Activated CD4-positive, CD25-positive, alpha-beta regulatory T cell treated with anti-CD3 and anti-CD28 coated beads, Interleukin-2, amount 50 U/mL, for 72 hours (primary cell): Measurements from ENCODE around the gene C1QL4.
"Not testable (repeated sequence)": the region's sequence is repeated elsewhere in the genome, so short reads cannot be mapped to it uniquely, and the experiment has no call there.

Source experiments
- DNase-seq: peaks from one replicate; pipeline ENCODE4 v3.0.0; 2021

The C1QL4 gene

DNA sequence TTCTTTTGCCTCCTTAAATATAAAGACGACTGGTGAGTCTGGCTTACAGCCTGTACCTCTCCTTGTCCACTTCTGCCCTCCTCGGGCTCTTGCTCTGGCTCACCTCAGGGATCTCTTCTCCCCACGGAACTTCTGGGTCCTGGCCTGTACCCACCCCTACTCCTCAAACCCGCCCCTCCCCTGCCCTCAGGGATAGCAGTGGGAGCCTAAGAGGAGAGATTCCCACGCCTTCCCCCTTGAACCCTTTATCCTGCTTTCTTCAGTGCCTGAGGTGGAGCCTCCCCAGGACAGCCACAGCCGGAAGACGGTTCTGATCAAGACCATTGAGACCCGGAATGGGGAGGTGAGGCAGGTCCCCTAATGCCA, 39.3 kb downstream of the C1QL4 start:
- no peak for DNase-seq

- DNase-seq, result no peak
Observed at GRCh38 chr12:49296836-49297694, 39.9 kb downstream of the C1QL4 start.

GRCh38 chr12:49296034-49296835, 40.8 kb downstream of the C1QL4 start:
- DNase-seq, result peak; percentile 69

- DNase-seq, result no peak
Observed at GRCh38 chr12:49295082-49295936, 41.7 kb downstream of the C1QL4 start, which contains the start of gene PRPH. PRPH (plus strand) TSS chr12:49295147; CDS start chr12:49295201, 54 bp downstream.

DNA sequence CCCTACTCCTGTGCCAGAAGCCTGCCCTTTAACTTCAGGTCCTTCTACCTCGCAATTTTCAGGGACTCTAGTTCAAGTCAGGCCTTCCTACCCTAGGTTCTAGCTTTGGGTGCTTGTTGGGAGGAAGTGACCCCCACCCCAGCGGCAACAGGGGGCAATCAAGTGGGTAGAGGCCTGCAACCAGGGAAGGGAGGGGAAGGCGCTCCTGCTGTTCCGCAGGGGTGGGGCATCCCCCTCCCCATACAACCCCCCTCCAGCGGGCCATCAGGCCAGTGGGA, 42.2 kb downstream of the C1QL4 start:
- no peak for DNase-seq

DNA sequence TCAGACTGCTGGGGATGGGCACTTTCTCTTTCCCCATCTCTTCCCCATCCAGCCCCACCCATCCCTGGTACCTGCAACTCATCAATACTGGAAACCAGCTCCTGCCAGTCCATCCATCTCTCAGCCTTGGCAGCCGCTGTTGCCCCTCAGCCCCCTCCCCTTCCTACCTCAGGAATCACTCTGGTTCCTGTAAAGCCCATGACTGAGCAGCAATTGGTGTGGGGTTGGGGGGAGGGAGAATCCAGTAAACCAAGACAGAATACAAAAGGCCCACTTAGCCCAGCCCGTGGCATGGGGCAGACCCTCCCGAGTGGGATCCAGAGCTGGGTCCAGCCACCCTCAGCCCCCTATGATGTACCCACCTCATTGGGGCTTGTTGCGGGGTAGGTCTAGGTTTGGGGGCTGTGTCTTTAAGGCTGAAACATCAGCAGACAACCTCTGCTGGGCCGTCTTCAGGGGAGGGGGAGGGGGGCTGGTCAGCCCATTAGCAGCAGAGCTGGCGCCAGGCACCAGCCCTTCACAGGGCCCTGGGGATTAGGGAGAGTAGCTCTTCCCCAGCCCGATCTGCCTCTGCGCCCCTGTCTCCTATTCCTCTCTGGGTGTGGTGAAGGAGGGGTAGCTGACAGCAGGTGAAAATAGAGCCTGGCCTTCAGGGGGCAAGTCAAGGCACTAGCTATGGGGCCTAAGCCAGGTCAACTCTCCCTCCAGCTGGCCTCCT, 42.7 kb downstream of the C1QL4 start:
- DNase-seq, result no peak

- DNase-seq, result no peak
Observed at GRCh38 chr12:49293056-49293956, 43.7 kb downstream of the C1QL4 start.

DNA sequence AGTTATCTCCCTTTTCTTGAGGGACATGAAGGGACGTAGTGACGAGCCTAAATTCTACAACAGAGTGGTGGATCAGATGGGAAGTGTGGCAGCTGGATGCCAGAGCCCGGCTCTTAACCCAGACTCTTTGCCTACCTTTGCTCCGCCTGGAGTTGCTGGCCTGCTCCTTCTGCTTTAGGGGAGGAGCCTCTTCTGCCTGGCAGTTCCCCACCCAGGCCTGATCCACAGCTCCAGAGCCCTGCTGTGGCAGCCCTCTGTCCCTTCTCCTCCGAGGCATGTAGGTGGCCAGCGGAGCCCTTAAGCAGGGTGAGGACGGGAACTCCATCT, 44.3 kb downstream of the C1QL4 start:
- no peak for DNase-seq

GRCh38 chr12:49288922-49289555, 47.9 kb downstream of the C1QL4 start:
- DNase-seq, result no peak

DNA sequence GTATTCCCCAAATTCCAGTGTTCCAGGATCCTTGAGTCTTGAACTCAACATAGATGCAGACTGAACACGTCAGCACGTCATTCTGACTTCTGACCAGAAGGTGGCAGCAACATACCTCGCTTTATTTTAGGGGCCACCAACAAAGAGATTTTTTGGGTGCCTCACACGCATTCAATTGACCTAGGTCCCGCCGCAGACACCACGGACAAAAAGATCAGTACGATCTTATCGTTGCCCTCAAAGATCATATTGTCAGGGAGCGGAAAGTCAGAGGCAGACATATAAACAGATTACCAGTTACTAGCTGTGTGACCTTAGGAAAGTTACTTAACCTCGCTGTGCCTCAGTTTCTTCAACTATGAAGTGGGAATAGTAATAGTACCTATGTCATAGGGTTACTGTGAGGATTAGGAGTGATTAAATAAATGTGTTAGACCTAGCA, 48.6 kb downstream of the C1QL4 start:
- peak; percentile 68 for DNase-seq

- DNase-seq, result no peak
Observed at GRCh38 chr12:49287876-49288275, 49.1 kb downstream of the C1QL4 start.

- no peak for DNase-seq
Observed at GRCh38 chr12:49284672-49285071, 52.3 kb downstream of the C1QL4 start.

DNA sequence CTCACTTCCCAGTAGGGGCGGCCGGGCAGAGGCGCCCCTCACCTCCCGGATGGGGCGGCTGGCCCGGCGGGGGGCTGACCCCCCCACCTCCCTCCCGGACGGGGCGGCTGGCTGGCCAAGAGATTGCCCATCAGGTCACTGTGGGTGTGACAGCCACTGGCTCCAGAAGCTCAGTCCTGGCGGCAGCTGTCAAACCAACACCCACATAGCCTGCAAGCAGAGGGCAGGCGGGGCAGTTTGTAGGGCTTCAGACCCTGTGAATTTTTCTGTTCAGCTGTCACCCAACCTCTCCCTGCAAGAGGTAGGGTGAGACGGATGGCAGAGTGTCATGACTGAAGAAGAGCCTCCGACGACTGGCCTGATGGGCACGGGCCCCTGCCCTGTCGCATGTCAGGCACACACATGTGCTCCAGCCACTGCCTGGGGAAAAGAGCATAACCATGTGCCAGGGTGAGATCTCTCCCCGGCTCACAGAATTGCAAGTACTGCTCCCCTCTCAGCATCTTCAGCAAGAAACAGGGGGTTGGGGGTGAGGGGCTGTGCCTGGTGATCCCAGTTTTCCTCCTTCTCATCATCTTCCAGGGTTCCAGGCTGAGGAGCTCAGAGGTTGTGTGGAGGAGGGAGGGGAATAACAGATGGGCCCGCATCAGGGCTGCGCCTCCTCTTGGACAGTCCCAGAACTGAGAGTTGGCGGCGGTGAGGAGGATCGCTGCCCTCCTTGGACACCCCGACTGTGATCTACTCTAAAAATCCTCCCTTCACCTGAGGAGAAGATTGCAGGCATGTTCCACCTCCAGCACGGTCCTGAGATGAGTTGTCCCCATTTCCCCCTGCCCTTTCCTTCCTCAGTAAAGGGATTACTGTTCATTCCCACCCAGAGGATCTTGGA, 53.2 kb downstream of the C1QL4 start:
- DNase-seq, result no peak

DNA sequence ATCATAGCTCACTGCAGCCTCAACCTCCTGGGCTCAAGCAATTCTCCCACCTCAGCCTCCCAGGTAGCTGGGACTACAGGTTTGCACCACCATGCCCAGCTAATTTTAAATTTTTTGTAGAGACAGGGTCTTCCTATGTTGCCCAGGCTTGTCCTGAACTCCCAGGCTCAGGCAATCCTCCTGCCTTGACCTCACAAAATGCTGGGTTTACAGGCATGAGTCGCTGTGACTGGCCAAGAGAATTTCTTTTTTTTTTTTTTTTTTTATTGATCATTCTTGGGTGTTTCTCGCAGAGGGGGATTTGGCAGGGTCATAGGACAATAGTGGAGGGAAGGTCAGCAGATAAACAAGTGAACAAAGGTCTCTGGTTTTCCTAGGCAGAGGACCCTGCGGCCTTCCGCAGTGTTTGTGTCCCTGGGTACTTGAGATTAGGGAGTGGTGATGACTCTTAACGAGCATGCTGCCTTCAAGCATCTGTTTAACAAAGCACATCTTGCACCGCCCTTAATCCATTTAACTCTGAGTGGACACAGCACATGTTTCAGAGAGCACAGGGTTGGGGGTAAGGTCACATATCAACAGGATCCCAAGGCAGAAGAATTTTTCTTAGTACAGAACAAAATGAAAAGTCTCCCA, 54.1 kb downstream of the C1QL4 start:
- not testable (repeated sequence) for DNase-seq
